Rectal smooth muscle tissue (tissue), 1 donor: ENCODE results near the gene MPZL3.

Source experiments
- H3K27ac ChIP-seq: one replicate; pipeline ENCODE4 v1.7.0; 2013; ENCODE audit warnings: low read depth, low read length, inconsistent platforms
- H3K27me3 ChIP-seq: one replicate; pipeline ENCODE4 v1.7.0; 2013; ENCODE audit warnings: low read length; ENCODE audit not compliant: control insufficient read depth, insufficient read depth
- H3K36me3 ChIP-seq: one replicate; pipeline ENCODE4 v1.7.0; 2013; ENCODE audit warnings: low read length; ENCODE audit not compliant: control insufficient read depth, insufficient read depth
- H3K4me1 ChIP-seq: one replicate; pipeline ENCODE4 v1.7.0; 2013; ENCODE audit warnings: low read length; ENCODE audit not compliant: control insufficient read depth, insufficient read depth
- H3K4me3 ChIP-seq: one replicate; pipeline ENCODE4 v1.7.0; 2013; ENCODE audit warnings: low read length
- H3K9ac ChIP-seq: one replicate; pipeline ENCODE4 v1.7.0; 2013; ENCODE audit warnings: low read length

MPZL3 gene

GRCh38 chr11:118282606-118283005, 30.4 kb upstream of the MPZL3 start:
- Histone ChIP-seq H3K27ac (no peak overlapping the region), H3K4me3 (no peak overlapping the region), H3K36me3 (no peaks in the 10 kb centered on the region), H3K4me1 (no peaks in the 10 kb centered on the region), H3K27me3 (no peaks in the 10 kb centered on the region), H3K9ac (no peak overlapping the region)

GRCh38 chr11:118281284-118281683, 29.1 kb upstream of the MPZL3 start:
- Histone ChIP-seq H3K27ac (no peak overlapping the region), H3K4me1 (no peaks in the 10 kb centered on the region), H3K4me3 (no peak overlapping the region), H3K36me3 (no peaks in the 10 kb centered on the region), H3K9ac (no peak overlapping the region), H3K27me3 (no peaks in the 10 kb centered on the region)

- Histone ChIP-seq H3K36me3 (no peaks in the 10 kb centered on the region), H3K9ac (no peak overlapping the region), H3K27ac (no peak overlapping the region), H3K4me1 (no peaks in the 10 kb centered on the region), H3K27me3 (no peaks in the 10 kb centered on the region), H3K4me3 (no peak overlapping the region)
Measured at GRCh38 chr11:118277312-118277711, 25.1 kb upstream of the MPZL3 start.

- Histone ChIP-seq H3K4me1 (no peaks in the 10 kb centered on the region), H3K27me3 (no peaks in the 10 kb centered on the region), H3K4me3 (no peak overlapping the region), H3K36me3 (no peaks in the 10 kb centered on the region), H3K27ac (no peak overlapping the region), H3K9ac (no peak overlapping the region)
Measured at GRCh38 chr11:118276422-118276821, 24.3 kb upstream of the MPZL3 start.

- no peaks in the 10 kb centered on the region for H3K36me3 ChIP-seq
- no peak overlapping the region for H3K27ac ChIP-seq
- H3K9ac ChIP-seq = no peak overlapping the region
- H3K4me3 ChIP-seq = no peak overlapping the region
- H3K4me1 ChIP-seq = no peaks in the 10 kb centered on the region
- H3K27me3 ChIP-seq = no peaks in the 10 kb centered on the region
Measured at GRCh38 chr11:118275176-118275575, 23.0 kb upstream of the MPZL3 start.

- Histone ChIP-seq H3K27ac (no peak overlapping the region), H3K36me3 (no peaks in the 10 kb centered on the region)
Measured at GRCh38 chr11:118274186-118274585, 22.0 kb upstream of the MPZL3 start.

GRCh38 chr11:118272001-118272400, 19.8 kb upstream of the MPZL3 start:
- Histone ChIP-seq H3K27me3 (no peaks in the 10 kb centered on the region), H3K36me3 (no peaks in the 10 kb centered on the region), H3K9ac (no peak overlapping the region), H3K4me1 (no peaks in the 10 kb centered on the region), H3K27ac (no peak overlapping the region), H3K4me3 (no peak overlapping the region)

More at GRCh38 chr11:118274186-118274585, 22.0 kb upstream of the MPZL3 start:
- Histone ChIP-seq H3K4me3 (no peak overlapping the region), H3K27me3 (no peaks in the 10 kb centered on the region), H3K4me1 (no peaks in the 10 kb centered on the region), H3K9ac (no peak overlapping the region)

GRCh38 chr11:118267486-118267885, 15.3 kb upstream of the MPZL3 start:
- H3K4me1 ChIP-seq = no peaks in the 10 kb centered on the region
- H3K9ac ChIP-seq = no peak overlapping the region
- no peak overlapping the region for H3K4me3 ChIP-seq
- no peak overlapping the region for H3K27ac ChIP-seq
- no peaks in the 10 kb centered on the region for H3K27me3 ChIP-seq
- no peaks in the 10 kb centered on the region for H3K36me3 ChIP-seq

GRCh38 chr11:118265954-118266353, 13.8 kb upstream of the MPZL3 start:
- H3K27ac ChIP-seq = no peak overlapping the region

GRCh38 chr11:118264569-118265465, 12.7 kb upstream of the MPZL3 start:
- H3K9ac ChIP-seq = no peak overlapping the region
- H3K27me3 ChIP-seq = no peaks in the 10 kb centered on the region
- no peak overlapping the region for H3K4me3 ChIP-seq
- H3K36me3 ChIP-seq = no peaks in the 10 kb centered on the region
- H3K27ac ChIP-seq = no peak overlapping the region
- no peaks in the 10 kb centered on the region for H3K4me1 ChIP-seq

More at GRCh38 chr11:118265954-118266353, 13.8 kb upstream of the MPZL3 start:
- Histone ChIP-seq H3K27me3 (no peaks in the 10 kb centered on the region), H3K4me3 (no peak overlapping the region), H3K9ac (no peak overlapping the region), H3K4me1 (no peaks in the 10 kb centered on the region), H3K36me3 (no peaks in the 10 kb centered on the region)

GRCh38 chr11:118263695-118264568, 11.8 kb upstream of the MPZL3 start, which contains the start of gene MPZL2:
MPZL2 (minus strand) TSS chr11:118264297; CDS start chr11:118264153, 144 bp downstream.
- Histone ChIP-seq H3K4me3 (peak within 1 kb of the TSS; percentile 44), H3K4me1 (no peaks in the 10 kb centered on the region), H3K36me3 (no peaks in the 10 kb centered on the region), H3K9ac (no peak within 1 kb of the TSS), H3K27me3 (no peaks in the 10 kb centered on the region), H3K27ac (no peak within 1 kb of the TSS)

GRCh38 chr11:118263112-118263511, 10.9 kb upstream of the MPZL3 start:
- no peak overlapping the region for H3K27ac ChIP-seq
- peak overlapping the region; percentile 44 for H3K4me3 ChIP-seq
- no peaks in the 10 kb centered on the region for H3K27me3 ChIP-seq
- no peaks in the 10 kb centered on the region for H3K4me1 ChIP-seq
- H3K36me3 ChIP-seq = no peaks in the 10 kb centered on the region
- H3K9ac ChIP-seq = no peak overlapping the region
